NT2/D1 (cell line): ENCODE measurements around the gene NAA10.

Source experiments
- YY1 ChIP-seq: IDR thresholded peaks from 2 replicates; pipeline ENCODE4 v1.6.1; 2011; ENCODE audit not compliant: insufficient read length, insufficient read depth
- ZNF274 ChIP-seq: IDR thresholded peaks from 2 replicates; pipeline ENCODE4 v1.6.1; 2011; ENCODE audit warnings: mild to moderate bottlenecking, low read depth, low read length

GRCh38 chrX:153881281-153881680 lies 53.6 kb downstream of the NAA10 start:
- no peak for TF ChIP-seq ZNF274
- TF ChIP-seq YY1 = no peak
